NCI-H82 (cell line): ENCODE results near the gene RAVER1.

ENCODE experiments used
- DNase-seq: peaks from one replicate; lab custom pipeline; 2025; lab: John Stamatoyannopoulos, UW

Gene RAVER1

GRCh38 chr19:10318807-10319682 lies 14.3 kb downstream of the RAVER1 start:
- no peak for DNase-seq

- no peak for DNase-seq
These were observed 15.4 kb downstream of the RAVER1 start for GRCh38 chr19:10317857-10318462.

GRCh38 chr19:10317045-10317856 lies 16.1 kb downstream of the RAVER1 start:
- DNase-seq, result no peak

GRCh38 chr19:10316229-10317044 lies 16.9 kb downstream of the RAVER1 start:
- peak; percentile 40 for DNase-seq

GRCh38 chr19:10315335-10316214 lies 17.8 kb downstream of the RAVER1 start, which contains the start of gene FDX2:
Gene FDX2 (minus strand): TSS chr19:10316015. CDS start chr19:10315996, 19 bp downstream.
- DNase-seq, result peak; percentile 90

- DNase-seq, result no peak
These were observed 23.9 kb downstream of the RAVER1 start, which contains the start of gene ZGLP1 for GRCh38 chr19:10309423-10309822. Gene ZGLP1 (minus strand): TSS chr19:10309815.

GRCh38 chr19:10306327-10306726 lies 27.0 kb downstream of the RAVER1 start:
- DNase-seq, result no peak

GRCh38 chr19:10305139-10305806 lies 28.1 kb downstream of the RAVER1 start:
- peak; percentile 70 for DNase-seq

GRCh38 chr19:10299545-10300458 lies 33.5 kb downstream of the RAVER1 start:
- peak; percentile 75 for DNase-seq

GRCh38 chr19:10295847-10296591 lies 37.3 kb downstream of the RAVER1 start:
- no peak for DNase-seq

- no peak for DNase-seq
These were observed 38.0 kb downstream of the RAVER1 start for GRCh38 chr19:10295305-10295846.

GRCh38 chr19:10294368-10294697 lies 39.0 kb downstream of the RAVER1 start:
- DNase-seq, result no peak

GRCh38 chr19:10293637-10294367 lies 39.5 kb downstream of the RAVER1 start:
- no peak for DNase-seq

GRCh38 chr19:10292789-10293636 lies 40.3 kb downstream of the RAVER1 start:
- DNase-seq, result peak; percentile 82

GRCh38 chr19:10292206-10292788 lies 41.0 kb downstream of the RAVER1 start:
- peak; percentile 98 for DNase-seq
